GM23338 (cell line): ENCODE results near the gene ATF4.
A peak's percentile ranks its signal among the peaks of the same experiment; 100 is the strongest.

Experiments
- CTCF ChIP-seq, 2 experiments: fragments of 200-600 bp in 1 of 2; sonication (generic) in 1 of 2; conservative IDR thresholded peaks; 2 replicates each; pipeline versions ENCODE4 v1.5.1 to v1.6.1; 2016 to 2017; ENCODE audit warnings: antibody characterized with exemption in 2 of 2, low read depth in 2 of 2, mild to moderate bottlenecking in 2 of 2, moderate library complexity in 1 of 2
- EZH2 ChIP-seq: fragments of 200-600 bp; sonication (generic); IDR thresholded peaks from one replicate; pipeline ENCODE4 v1.8.0; 2017; ENCODE audit warnings: antibody characterized with exemption, mild to moderate bottlenecking, low read depth; ENCODE audit not compliant: unreplicated experiment
- EZH2phosphoT487 ChIP-seq: fragments of 200-600 bp; sonication (generic); IDR thresholded peaks from one replicate; pipeline ENCODE4 v1.8.1; 2018; ENCODE audit warnings: antibody characterized with exemption; ENCODE audit not compliant: unreplicated experiment
- JUNB ChIP-seq: IDR thresholded peaks from one replicate; pipeline ENCODE4 v1.6.1; 2016; ENCODE audit warnings: antibody characterized with exemption; ENCODE audit not compliant: unreplicated experiment
- POLR2AphosphoS5 ChIP-seq: IDR thresholded peaks from 2 replicates; pipeline ENCODE4 v1.6.1; 2016; ENCODE audit warnings: antibody characterized with exemption, low read depth

DNA sequence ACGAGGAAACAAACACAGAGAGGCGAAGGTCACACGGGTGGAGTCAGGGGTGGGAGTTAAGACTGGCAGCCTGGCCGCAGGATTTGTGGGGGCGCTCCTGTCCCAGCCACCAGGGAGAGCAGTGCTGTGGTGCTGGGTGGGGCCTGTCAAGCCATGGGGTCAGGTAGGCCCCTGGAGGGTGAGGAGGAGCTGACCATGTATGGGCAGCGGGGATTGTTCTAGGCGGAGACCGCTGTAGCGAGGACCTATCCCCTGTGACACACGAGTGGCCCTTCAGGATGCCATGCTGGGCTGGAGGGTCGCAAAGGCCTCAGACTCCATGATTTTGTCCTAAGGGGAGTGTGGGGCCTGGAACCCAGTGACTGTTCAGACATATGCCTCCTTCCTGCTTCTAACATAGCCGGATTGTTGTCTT lies 13.7 kb downstream of the ATF4 start:
- TF ChIP-seq CTCF (conservative IDR thresholded peaks at IDR 0.05; ENCODE audit: low read depth in 2 of 2): peak; percentile 21 to 42; a peak in 3 of 4 replicates
- TF ChIP-seq EZH2: no peak
- no peak for TF ChIP-seq JUNB
- TF ChIP-seq POLR2AphosphoS5: no peak
- no peak for TF ChIP-seq EZH2phosphoT487
